ENCODE data around the gene IGSF1.

GRCh38 chrX:131257367-131257766, 31.7 kb downstream of the IGSF1 start:
- TF ChIP-seq POLR2A (IDR thresholded peaks at IDR 0.05; ENCODE audit: low read depth, low read length) (no peak), TAF1 (IDR thresholded peaks at IDR 0.05; ENCODE audit: borderline replicate concordance, low read depth, low read length) (no peak)
